ENCODE data around the gene CSRP2.

Gene CSRP2

DNA sequence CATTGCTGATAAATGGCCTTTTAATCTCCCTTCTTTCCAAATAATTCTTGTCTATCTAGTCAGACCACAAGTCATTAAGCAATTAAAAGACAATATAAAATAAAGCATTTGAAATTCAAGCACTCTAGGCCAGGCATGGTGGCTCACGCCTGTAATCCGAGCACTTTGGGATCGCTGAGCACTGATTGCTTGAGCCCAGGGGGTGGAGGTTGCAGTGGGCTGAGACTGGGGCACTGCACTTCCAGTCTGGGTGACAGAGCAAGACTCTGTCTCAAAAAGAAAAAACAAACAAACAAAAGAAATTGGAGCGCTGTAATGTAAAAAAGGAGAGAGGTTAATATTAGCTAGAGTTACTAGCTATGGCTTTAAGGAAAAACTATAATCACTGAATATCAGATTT lies 30.5 kb upstream of the CSRP2 start:
- DNase-seq (ENCODE audit: low spot score in 2 of 2), result no peak
- Histone ChIP-seq H3K4me1 (no peaks in the 10 kb centered on the region), H3K27me3 (ENCODE audit: low read depth) (no peaks in the 10 kb centered on the region), H3K4me3 (no peak overlapping the region), H3K36me3 (replicated peaks) (no peaks in the 10 kb centered on the region), H3K9me3 (no peaks in the 10 kb centered on the region)
- in situ Hi-C loops (cut with MboI; ENCODE audit: low sequenced_read_pairs), result no loop called here

- H3K4me3 ChIP-seq, result no peak overlapping the region
- in situ Hi-C loops (cut with MboI; ENCODE audit: low sequenced_read_pairs), result no loop called here
- no peak for DNase-seq (ENCODE audit: low spot score in 2 of 2)
Measured at GRCh38 chr12:76908303-76909017, 29.6 kb upstream of the CSRP2 start.

GRCh38 chr12:76901628-76902380 lies 23.0 kb upstream of the CSRP2 start:
- Histone ChIP-seq H3K36me3 (replicated peaks) (no peaks in the 10 kb centered on the region), H3K27me3 (ENCODE audit: low read depth) (no peaks in the 10 kb centered on the region), H3K9me3 (no peaks in the 10 kb centered on the region), H3K4me1 (no peaks in the 10 kb centered on the region), H3K4me3 (no peak overlapping the region)
- peak in 1 of 2 experiments; percentile 13 for DNase-seq (ENCODE audit: low spot score in 2 of 2)
- in situ Hi-C loops (cut with MboI; ENCODE audit: low sequenced_read_pairs), result no loop called here

More at GRCh38 chr12:76908303-76909017, 29.6 kb upstream of the CSRP2 start:
- Histone ChIP-seq H3K36me3 (replicated peaks) (no peaks in the 10 kb centered on the region), H3K9me3 (no peaks in the 10 kb centered on the region), H3K4me1 (no peaks in the 10 kb centered on the region), H3K27me3 (ENCODE audit: low read depth) (no peaks in the 10 kb centered on the region)

GRCh38 chr12:76899522-76899921 lies 20.7 kb upstream of the CSRP2 start:
- Histone ChIP-seq H3K4me1 (no peaks in the 10 kb centered on the region), H3K27me3 (ENCODE audit: low read depth) (no peaks in the 10 kb centered on the region), H3K4me3 (no peak overlapping the region), H3K9me3 (no peaks in the 10 kb centered on the region), H3K36me3 (replicated peaks) (no peaks in the 10 kb centered on the region)
- DNase-seq (ENCODE audit: low spot score in 2 of 2), result no peak
- in situ Hi-C loops (cut with MboI; ENCODE audit: low sequenced_read_pairs), result no loop called here

DNA sequence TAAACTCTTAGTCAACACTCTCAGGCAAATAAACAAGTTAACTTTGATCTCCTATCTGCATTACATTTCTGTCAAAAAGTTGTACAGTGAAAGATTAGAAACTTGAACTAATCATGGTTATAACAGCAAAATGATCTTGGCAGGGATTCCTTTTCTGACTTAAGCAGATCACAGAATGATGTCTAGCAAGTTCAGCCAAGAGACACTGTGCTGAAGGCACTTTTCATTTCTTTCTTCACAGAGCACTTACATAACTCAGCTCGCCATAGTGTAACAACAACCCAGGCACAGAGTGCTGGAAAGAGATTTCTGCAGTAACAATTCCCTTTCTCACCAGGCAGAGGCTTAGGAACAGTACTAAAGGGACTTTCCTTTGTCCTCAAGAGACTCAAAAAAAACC lies 19.6 kb upstream of the CSRP2 start:
- Histone ChIP-seq H3K9me3 (no peaks in the 10 kb centered on the region), H3K36me3 (replicated peaks) (no peaks in the 10 kb centered on the region), H3K4me3 (no peak overlapping the region), H3K27me3 (ENCODE audit: low read depth) (no peaks in the 10 kb centered on the region), H3K4me1 (no peaks in the 10 kb centered on the region)
- in situ Hi-C loops (cut with MboI; ENCODE audit: low sequenced_read_pairs), result no loop called here
- no peak for DNase-seq (ENCODE audit: low spot score in 2 of 2)

DNA sequence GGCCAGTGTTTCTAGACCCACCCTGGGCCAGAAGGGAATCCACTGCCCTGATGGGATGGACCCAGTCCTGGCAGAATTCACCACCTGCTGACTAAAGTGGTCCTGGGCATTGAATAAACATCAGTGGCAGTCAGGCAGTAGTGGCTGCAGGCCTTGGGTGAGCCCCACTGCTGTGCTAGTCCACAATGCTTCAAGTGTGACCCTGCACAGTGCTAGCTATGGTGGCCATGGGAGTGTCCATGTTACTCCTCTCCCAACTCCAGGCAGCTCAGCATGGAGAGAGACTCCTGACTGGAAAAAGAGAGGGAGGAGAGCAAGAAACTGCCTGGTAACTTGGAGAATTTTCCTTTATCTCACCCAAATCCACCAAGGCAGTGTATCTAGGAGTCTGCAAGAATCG lies 17.5 kb upstream of the CSRP2 start:
- H3K36me3 ChIP-seq (replicated peaks), result no peaks in the 10 kb centered on the region
- no peak overlapping the region for H3K4me3 ChIP-seq
- in situ Hi-C loops (cut with MboI; ENCODE audit: low sequenced_read_pairs), result no loop called here
- H3K9me3 ChIP-seq, result no peaks in the 10 kb centered on the region
- no peaks in the 10 kb centered on the region for H3K27me3 ChIP-seq (ENCODE audit: low read depth)
- no peak for DNase-seq (ENCODE audit: low spot score in 2 of 2)
- no peaks in the 10 kb centered on the region for H3K4me1 ChIP-seq

- Histone ChIP-seq H3K9me3 (no peaks in the 10 kb centered on the region), H3K27me3 (ENCODE audit: low read depth) (no peaks in the 10 kb centered on the region), H3K4me3 (no peak overlapping the region), H3K36me3 (replicated peaks) (no peaks in the 10 kb centered on the region), H3K4me1 (no peaks in the 10 kb centered on the region)
- no peak for DNase-seq (ENCODE audit: low spot score in 2 of 2)
- in situ Hi-C loops (cut with MboI; ENCODE audit: low sequenced_read_pairs), result no loop called here
Measured at GRCh38 chr12:76895796-76896195, 17.0 kb upstream of the CSRP2 start.

DNA sequence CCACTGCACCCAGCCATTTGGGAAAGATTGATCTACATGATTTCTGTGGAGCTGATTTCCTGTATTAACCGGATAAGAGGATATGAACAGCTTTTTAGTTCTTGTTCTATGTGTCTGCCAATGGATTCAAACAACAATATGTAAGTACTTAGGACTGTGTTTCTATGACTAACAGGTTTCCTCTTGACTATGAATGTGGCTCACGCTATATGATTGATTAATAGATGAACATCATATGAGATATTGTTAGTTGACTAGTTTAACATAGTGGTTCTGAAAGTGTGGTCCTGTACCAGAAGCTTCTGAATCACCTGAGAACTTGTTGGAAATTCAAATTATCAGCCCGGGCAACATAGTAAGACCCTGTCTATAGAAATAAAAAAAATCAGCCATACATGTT lies 12.8 kb upstream of the CSRP2 start:
- Histone ChIP-seq H3K4me1 (no peaks in the 10 kb centered on the region), H3K36me3 (replicated peaks) (no peaks in the 10 kb centered on the region), H3K27me3 (ENCODE audit: low read depth) (no peaks in the 10 kb centered on the region), H3K9me3 (no peaks in the 10 kb centered on the region), H3K4me3 (no peak overlapping the region)
- no peak for DNase-seq (ENCODE audit: low spot score in 2 of 2)
- in situ Hi-C loops (cut with MboI; ENCODE audit: low sequenced_read_pairs), result no loop called here

- Histone ChIP-seq H3K4me3 (no peak overlapping the region), H3K27me3 (ENCODE audit: low read depth) (no peaks in the 10 kb centered on the region), H3K9me3 (no peaks in the 10 kb centered on the region), H3K4me1 (no peaks in the 10 kb centered on the region), H3K36me3 (replicated peaks) (no peaks in the 10 kb centered on the region)
- DNase-seq (ENCODE audit: low spot score in 2 of 2), result no peak
- in situ Hi-C loops (cut with MboI; ENCODE audit: low sequenced_read_pairs), result no loop called here
Measured at GRCh38 chr12:76890151-76891143, 11.6 kb upstream of the CSRP2 start.

DNA sequence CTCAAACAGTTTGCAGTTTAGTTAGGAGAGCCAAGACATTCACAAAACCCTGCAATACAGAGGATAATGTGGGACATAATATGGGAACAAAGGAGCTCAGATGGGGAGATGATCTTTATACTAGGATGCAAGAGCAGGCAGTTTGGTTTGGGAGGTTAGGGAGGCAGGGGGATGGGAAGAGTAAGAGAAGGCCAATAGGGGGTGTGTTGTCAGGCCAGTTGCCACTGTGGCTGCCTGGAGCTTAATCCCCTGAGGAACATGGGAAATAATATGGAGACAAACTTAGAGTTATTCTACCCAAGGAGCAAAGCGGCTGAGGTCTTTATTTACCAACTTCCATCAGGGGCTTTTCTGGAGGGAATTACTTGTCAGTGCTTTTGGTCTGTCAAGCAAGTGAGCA lies 10.0 kb upstream of the CSRP2 start:
- Histone ChIP-seq H3K36me3 (replicated peaks) (no peaks in the 10 kb centered on the region), H3K9me3 (no peaks in the 10 kb centered on the region), H3K27me3 (ENCODE audit: low read depth) (no peaks in the 10 kb centered on the region), H3K4me3 (no peak overlapping the region), H3K4me1 (no peaks in the 10 kb centered on the region)
- in situ Hi-C loops (cut with MboI; ENCODE audit: low sequenced_read_pairs), result no loop called here
- no peak for DNase-seq (ENCODE audit: low spot score in 2 of 2)

GRCh38 chr12:76883811-76884210 lies 5.0 kb upstream of the CSRP2 start:
- Histone ChIP-seq H3K4me1 (peaks cover 7% of the 10 kb centered on the region; the same call in 1 of the 2 replicates), H3K36me3 (replicated peaks) (no peaks in the 10 kb centered on the region), H3K27me3 (ENCODE audit: low read depth) (no peaks in the 10 kb centered on the region), H3K9me3 (no peaks in the 10 kb centered on the region), H3K4me3 (no peak overlapping the region)
- no peak for DNase-seq (ENCODE audit: low spot score in 2 of 2)
- in situ Hi-C loops (cut with MboI; ENCODE audit: low sequenced_read_pairs), result no loop called here

- in situ Hi-C loops (cut with MboI; ENCODE audit: low sequenced_read_pairs), result no loop called here
- Histone ChIP-seq H3K4me1 (peaks cover 7% of the 10 kb centered on the region; the same call in 1 of the 2 replicates), H3K27me3 (ENCODE audit: low read depth) (no peaks in the 10 kb centered on the region), H3K9me3 (no peaks in the 10 kb centered on the region), H3K4me3 (no peak overlapping the region), H3K36me3 (replicated peaks) (no peaks in the 10 kb centered on the region)
- no peak for DNase-seq (ENCODE audit: low spot score in 2 of 2)
Measured at GRCh38 chr12:76883151-76883550, 4.3 kb upstream of the CSRP2 start.

DNA sequence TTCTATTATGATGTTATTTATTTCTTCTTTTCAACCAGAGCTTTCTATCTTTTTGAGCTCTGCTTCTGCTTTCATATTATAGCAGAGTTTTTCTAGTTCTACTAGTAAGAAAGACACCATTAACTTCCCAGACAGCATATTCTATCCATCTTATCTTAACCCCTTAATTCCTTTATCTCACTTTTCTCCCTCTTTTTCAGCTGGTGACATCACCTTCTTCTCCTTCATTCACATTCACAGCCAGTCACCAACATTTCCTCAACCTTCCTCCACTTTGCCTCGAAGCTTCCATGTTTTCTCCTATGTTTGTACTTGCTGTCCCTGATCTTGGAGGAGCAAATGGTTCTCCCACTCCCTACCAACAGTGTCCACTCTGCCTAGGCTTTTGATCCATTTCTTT lies 3.5 kb upstream of the CSRP2 start:
- H3K4me3 ChIP-seq, result no peak overlapping the region
- no peaks in the 10 kb centered on the region for H3K9me3 ChIP-seq
- no peaks in the 10 kb centered on the region for H3K36me3 ChIP-seq (replicated peaks)
- peaks cover 9% of the 10 kb centered on the region for H3K4me1 ChIP-seq
- no peaks in the 10 kb centered on the region for H3K27me3 ChIP-seq (ENCODE audit: low read depth)
- DNase-seq (ENCODE audit: low spot score in 2 of 2), result no peak
- in situ Hi-C loops (cut with MboI; ENCODE audit: low sequenced_read_pairs), result no loop called here

All from HAP-1 (cell line).